Fibroblast of mammary gland (primary cell): Measurements from ENCODE around the gene MYDGF.

ENCODE experiments used
- DNase-seq: peaks from one replicate; pipeline ENCODE4 v3.0.0-alpha.2; 2010; ENCODE audit warnings: low read depth
- H3K4me3 ChIP-seq: 2 replicates; pipeline ENCODE4 v1.5.1; 2011; ENCODE audit warnings: low read depth, mild to moderate bottlenecking, low read length, moderate library complexity; ENCODE audit not compliant: control insufficient read depth
- CTCF ChIP-seq: conservative IDR thresholded peaks from 2 replicates; pipeline ENCODE4 v1.5.1; 2011; ENCODE audit warnings: low read depth, low read length, inconsistent platforms; ENCODE audit not compliant: control insufficient read depth, insufficient read depth

The MYDGF gene

GRCh38 chr19:4693471-4694121, 23.5 kb upstream of the MYDGF start:
- no peak for TF ChIP-seq CTCF
- no peak overlapping the region for H3K4me3 ChIP-seq
- DNase-seq: no peak

DNA sequence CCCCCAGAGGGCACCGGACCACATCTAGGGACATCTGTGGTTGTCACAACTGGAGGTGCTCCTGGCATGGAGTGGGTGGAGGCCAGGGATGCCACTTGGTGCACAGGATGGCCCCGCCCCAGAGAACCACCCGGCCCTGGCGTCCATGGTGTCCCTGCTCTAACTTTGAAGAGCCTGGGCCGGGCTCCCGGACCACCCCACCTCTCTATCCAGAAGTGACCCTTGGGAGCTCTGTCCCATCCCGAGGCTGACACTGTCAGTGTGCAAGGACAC, 22.9 kb upstream of the MYDGF start:
- DNase-seq: no peak
- no peak overlapping the region for H3K4me3 ChIP-seq
- no peak for TF ChIP-seq CTCF

- no peak overlapping the region for H3K4me3 ChIP-seq
- TF ChIP-seq CTCF: no peak
- DNase-seq: no peak
These were observed 22.3 kb upstream of the MYDGF start for GRCh38 chr19:4692251-4693077.

- no peak for DNase-seq
- TF ChIP-seq CTCF: no peak
- no peak overlapping the region for H3K4me3 ChIP-seq
These were observed 21.2 kb upstream of the MYDGF start for GRCh38 chr19:4691373-4691772.

DNA sequence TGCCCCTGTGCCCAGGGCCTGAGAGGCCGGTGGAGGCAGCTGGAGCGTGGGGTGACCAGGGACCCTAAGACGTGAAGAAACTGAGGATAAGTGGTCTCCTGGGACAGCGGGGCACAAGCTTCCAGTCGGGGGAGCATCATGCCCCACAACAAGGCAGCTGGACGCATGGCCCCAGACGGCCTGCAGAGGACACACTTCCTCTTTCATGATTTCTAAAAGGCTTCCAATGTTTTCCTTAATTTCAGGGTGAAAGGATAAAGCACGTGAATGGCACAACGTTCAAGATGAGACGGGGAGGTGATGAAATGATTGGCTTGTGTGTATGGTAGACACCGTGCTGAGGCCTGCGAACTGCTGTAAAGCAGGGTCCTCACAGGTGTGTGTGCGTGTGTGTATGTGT, 20.2 kb upstream of the MYDGF start:
- DNase-seq: no peak
- H3K4me3 ChIP-seq: no peak overlapping the region
- TF ChIP-seq CTCF: peak; percentile 8

DNA sequence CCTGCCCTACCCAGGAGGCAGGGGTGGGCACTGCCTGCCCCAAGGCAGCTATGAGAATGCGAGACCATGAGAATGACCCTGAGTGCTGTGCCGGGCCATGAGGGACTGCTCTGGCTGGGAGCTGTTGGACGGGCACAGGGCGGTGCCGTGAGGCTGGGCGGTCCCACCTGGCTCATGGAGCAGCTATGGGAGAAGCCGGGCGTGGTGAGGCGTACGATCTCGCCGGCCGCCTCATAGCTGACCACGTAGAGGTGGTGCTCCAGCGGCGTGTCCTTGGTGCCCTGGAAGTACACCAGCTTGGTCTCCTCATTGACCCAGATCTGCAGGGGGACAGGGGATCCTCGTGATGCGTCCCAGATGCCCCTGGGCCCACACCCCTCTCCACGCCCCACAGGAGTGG, 19.3 kb upstream of the MYDGF start:
- no peak for TF ChIP-seq CTCF
- H3K4me3 ChIP-seq: no peak overlapping the region
- DNase-seq: no peak

DNA sequence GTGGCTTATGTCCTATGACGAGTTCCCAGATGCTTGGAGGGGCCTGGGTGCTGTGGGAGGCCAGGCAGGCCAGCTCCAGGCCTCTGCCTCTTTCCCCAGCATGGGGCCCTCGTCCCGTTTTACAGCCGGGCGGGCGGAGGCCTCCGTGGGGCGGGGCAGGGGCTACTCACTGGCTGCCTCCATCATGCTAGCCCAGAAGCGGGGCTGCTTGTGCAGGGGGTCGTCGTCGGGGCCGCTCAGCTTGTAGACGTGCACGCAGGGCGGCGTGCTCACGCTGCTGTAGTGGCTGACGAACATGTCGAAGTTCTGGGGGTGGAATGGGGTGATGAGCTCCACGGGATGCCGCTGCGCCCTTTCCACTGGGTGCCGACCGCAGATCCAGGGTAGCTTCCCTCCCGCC, 18.4 kb upstream of the MYDGF start:
- no peak overlapping the region for H3K4me3 ChIP-seq
- DNase-seq: no peak
- TF ChIP-seq CTCF: no peak
